Muscle layer of duodenum (tissue), 2 donors: ENCODE data around the gene ANKRD60.

Experiments used
- H3K27ac ChIP-seq: one replicate; pipeline ENCODE4 v1.7.0; 2013; ENCODE audit warnings: mild to moderate bottlenecking, low read length
- H3K27me3 ChIP-seq: one replicate; pipeline ENCODE4 v1.7.0; 2013; ENCODE audit warnings: low read depth, mild to moderate bottlenecking, control low read depth, low read length
- H3K36me3 ChIP-seq, 2 donors: one replicate each; pipeline ENCODE4 v1.7.0; 2013; ENCODE audit warnings: low read length in 2 of 2, control low read depth in 1 of 2, mild to moderate bottlenecking in 1 of 2; ENCODE audit not compliant: insufficient read depth in 2 of 2, control insufficient read depth in 1 of 2
- H3K4me1 ChIP-seq, 2 donors: one replicate each; pipeline ENCODE4 v1.7.0; 2013; ENCODE audit warnings: low read length in 2 of 2, mild to moderate bottlenecking in 2 of 2, control low read depth in 1 of 2, moderate library complexity in 1 of 2; ENCODE audit not compliant: insufficient read depth in 2 of 2, control insufficient read depth in 1 of 2
- H3K4me3 ChIP-seq, 2 donors: one replicate each; pipeline ENCODE4 v1.7.0; 2013; ENCODE audit warnings: low read length in 2 of 2, low read depth in 1 of 2, mild to moderate bottlenecking in 1 of 2
- H3K9me3 ChIP-seq, 2 donors: one replicate each; pipeline ENCODE4 v1.7.0; 2013; ENCODE audit warnings: low read length in 2 of 2, control low read depth in 1 of 2, mild to moderate bottlenecking in 1 of 2; ENCODE audit not compliant: control insufficient read depth in 1 of 2
- donor health status: healthy.

The ANKRD60 gene

GRCh38 chr20:58184984-58185383 lies 43.5 kb downstream of the ANKRD60 start:
- Histone ChIP-seq H3K27ac (no peak overlapping the region), H3K4me1 (no peaks in the 10 kb centered on the region), H3K4me3 (no peak overlapping the region), H3K27me3 (no peaks in the 10 kb centered on the region), H3K36me3 (no peaks in the 10 kb centered on the region), H3K9me3 (peaks cover 0 to 10% of the 10 kb centered on the region in 2 donors)

- Histone ChIP-seq H3K36me3 (no peaks in the 10 kb centered on the region), H3K27me3 (no peaks in the 10 kb centered on the region), H3K9me3 (peaks cover 0 to 10% of the 10 kb centered on the region in 2 donors), H3K4me1 (peaks cover 0 to 9% of the 10 kb centered on the region in 2 donors), H3K27ac (no peak overlapping the region), H3K4me3 (no peak overlapping the region)
Measured at GRCh38 chr20:58184063-58184462, 44.4 kb downstream of the ANKRD60 start.

DNA sequence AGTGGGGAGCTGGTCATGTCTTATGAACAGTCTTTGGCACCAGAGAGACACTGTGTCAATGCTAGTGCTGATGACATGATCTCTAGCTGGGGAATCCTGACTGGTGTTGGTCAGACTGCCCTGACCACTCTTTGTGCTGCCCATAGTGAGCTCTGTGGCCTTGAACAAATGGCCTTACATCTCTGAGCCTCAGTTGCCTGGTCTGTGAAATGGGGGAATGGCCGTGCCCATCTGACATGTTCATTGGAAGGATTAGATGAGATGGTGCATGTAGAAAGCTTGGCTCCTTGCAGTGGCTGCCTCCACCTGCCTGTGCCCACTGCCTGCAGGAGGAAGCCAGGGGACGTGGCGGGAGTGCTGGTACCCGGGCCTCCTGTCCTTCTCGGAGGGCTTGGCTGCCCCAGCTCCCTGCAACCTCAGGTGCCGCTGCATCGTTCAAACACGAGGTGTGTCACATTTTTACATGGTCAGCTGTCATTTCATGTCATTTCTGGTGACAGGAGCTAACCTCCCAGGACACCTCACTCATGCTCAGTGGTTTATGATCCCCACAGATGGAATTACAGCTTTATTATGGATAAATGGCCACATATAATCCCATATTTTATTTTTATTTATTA lies 45.8 kb downstream of the ANKRD60 start:
- no peak overlapping the region for H3K27ac ChIP-seq
- peaks cover 0 to 10% of the 10 kb centered on the region in 2 donors for H3K4me1 ChIP-seq
- peaks cover 0 to 10% of the 10 kb centered on the region in 2 donors for H3K9me3 ChIP-seq
- H3K36me3 ChIP-seq = no peaks in the 10 kb centered on the region
- no peak overlapping the region for H3K4me3 ChIP-seq
- H3K27me3 ChIP-seq = no peaks in the 10 kb centered on the region

- Histone ChIP-seq H3K27me3 (no peaks in the 10 kb centered on the region), H3K36me3 (no peaks in the 10 kb centered on the region), H3K4me1 (peaks cover 4 to 14% of the 10 kb centered on the region in 2 donors), H3K27ac (no peak overlapping the region), H3K9me3 (peaks cover 0 to 8% of the 10 kb centered on the region in 2 donors), H3K4me3 (peak overlapping the region in 1 of 2 donors; percentile 45)
Measured at GRCh38 chr20:58179432-58180099, 48.9 kb downstream of the ANKRD60 start.

GRCh38 chr20:58179083-58179431 lies 49.4 kb downstream of the ANKRD60 start:
- H3K4me3 ChIP-seq = peak overlapping the region in 1 of 2 donors; percentile 45
- no peak overlapping the region for H3K27ac ChIP-seq
- H3K4me1 ChIP-seq = peaks cover 4 to 14% of the 10 kb centered on the region in 2 donors
- H3K36me3 ChIP-seq = no peaks in the 10 kb centered on the region
- H3K27me3 ChIP-seq = no peaks in the 10 kb centered on the region
- peaks cover 0 to 3% of the 10 kb centered on the region in 2 donors for H3K9me3 ChIP-seq

DNA sequence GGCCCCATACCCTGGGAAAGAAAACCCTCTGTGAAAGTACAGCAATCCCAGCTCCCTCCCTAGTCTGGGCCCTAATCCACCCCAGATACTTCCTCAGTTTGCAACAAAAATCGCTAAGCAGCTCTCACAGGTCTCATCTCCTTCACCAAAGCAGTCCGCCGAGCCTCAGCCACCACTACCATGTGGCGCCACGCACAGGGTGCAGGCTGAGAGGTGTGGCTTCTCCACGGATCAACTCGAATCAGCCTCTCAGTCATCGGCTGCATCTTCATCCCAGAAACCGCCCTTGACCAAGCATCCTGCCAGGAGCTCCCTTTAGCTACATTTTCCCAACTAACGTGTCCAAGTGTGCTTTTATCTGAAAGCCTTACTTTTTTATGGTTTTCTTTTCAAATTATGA lies 50.7 kb downstream of the ANKRD60 start:
- Histone ChIP-seq H3K4me3 (no peak overlapping the region), H3K27ac (no peak overlapping the region), H3K27me3 (no peaks in the 10 kb centered on the region), H3K9me3 (no peaks in the 10 kb centered on the region), H3K4me1 (peaks cover 4 to 14% of the 10 kb centered on the region in 2 donors), H3K36me3 (no peaks in the 10 kb centered on the region)

DNA sequence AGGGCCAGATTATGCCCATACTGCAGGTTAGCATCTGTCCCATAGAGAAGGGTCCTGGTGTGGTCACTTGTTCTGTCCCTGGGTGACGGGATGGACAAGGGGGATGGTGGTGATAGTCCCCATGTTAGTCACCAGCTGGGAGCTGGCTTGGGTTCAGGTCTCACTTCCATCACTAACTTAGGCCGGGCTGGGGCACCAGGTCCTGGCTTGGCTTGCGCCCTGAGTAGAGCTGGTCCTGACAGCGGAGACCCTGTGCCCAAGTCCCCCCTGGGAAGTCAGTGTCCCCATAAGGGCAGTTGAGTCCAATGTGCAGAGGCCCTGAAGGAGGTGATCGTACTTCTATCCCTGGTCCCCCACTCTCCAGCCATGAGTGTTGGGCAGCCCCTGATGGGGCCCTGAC lies 52.6 kb downstream of the ANKRD60 start:
- H3K27ac ChIP-seq = peak overlapping the region; percentile 76
- H3K4me3 ChIP-seq = no peak overlapping the region
- no peaks in the 10 kb centered on the region for H3K36me3 ChIP-seq
- no peaks in the 10 kb centered on the region for H3K27me3 ChIP-seq
- H3K9me3 ChIP-seq = no peaks in the 10 kb centered on the region
- H3K4me1 ChIP-seq = peaks cover 4 to 14% of the 10 kb centered on the region in 2 donors

DNA sequence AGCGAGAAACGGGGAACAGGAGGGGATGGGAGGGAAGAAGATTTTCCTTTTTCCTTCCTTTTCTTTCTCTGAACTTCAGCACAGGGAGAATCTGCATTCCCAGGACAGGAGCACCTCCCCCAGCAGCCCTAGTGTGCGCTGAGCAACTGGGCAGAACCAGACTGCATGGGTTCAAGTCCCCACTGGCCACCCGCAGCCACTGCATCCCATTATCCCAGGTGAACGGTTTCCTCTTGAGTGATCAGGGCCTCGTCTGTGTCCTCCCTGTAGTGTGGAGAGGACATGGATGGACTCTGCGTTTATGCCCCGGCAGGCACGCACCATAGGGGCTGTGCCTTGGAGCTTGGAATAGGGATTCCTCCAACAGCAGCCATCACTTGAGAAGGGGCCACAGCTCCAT lies 53.0 kb downstream of the ANKRD60 start:
- no peak overlapping the region for H3K4me3 ChIP-seq
- H3K27me3 ChIP-seq = no peaks in the 10 kb centered on the region
- peak overlapping the region; percentile 76 for H3K27ac ChIP-seq
- H3K9me3 ChIP-seq = no peaks in the 10 kb centered on the region
- no peaks in the 10 kb centered on the region for H3K36me3 ChIP-seq
- peaks cover 4 to 14% of the 10 kb centered on the region in 2 donors for H3K4me1 ChIP-seq

DNA sequence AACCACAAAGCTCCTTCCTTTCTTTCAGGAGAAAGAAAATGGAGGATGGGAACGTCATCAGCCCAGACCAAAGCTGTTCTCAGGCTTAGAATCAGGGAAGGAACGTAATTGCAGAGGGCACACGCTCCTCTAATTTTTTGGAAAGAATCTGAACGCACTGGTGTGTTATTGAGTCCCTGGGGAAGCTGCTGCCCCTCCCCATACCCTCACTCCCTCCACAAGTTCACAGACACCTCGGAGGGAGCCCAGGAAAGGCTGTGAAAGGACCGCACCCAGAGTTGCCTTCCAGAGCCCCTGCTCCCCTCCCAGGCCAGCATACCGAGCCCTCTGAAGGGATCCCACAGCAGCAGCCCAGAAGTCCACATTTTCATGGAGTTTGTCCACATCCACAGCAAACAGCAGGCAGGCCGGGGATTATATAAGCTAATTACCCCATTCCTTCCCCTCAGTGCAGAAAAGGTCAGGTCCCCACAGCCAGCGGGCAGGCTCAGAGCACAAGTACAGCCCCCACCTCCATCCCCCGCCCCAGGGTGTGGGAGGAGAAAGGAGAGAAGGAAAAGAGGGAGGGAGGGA lies 53.7 kb downstream of the ANKRD60 start:
- Histone ChIP-seq H3K27ac (peak overlapping the region; percentile 76), H3K4me3 (peak overlapping the region; percentile 31 to 39), H3K27me3 (no peaks in the 10 kb centered on the region), H3K4me1 (peaks cover 4 to 12% of the 10 kb centered on the region in 2 donors), H3K9me3 (no peaks in the 10 kb centered on the region), H3K36me3 (no peaks in the 10 kb centered on the region)

DNA sequence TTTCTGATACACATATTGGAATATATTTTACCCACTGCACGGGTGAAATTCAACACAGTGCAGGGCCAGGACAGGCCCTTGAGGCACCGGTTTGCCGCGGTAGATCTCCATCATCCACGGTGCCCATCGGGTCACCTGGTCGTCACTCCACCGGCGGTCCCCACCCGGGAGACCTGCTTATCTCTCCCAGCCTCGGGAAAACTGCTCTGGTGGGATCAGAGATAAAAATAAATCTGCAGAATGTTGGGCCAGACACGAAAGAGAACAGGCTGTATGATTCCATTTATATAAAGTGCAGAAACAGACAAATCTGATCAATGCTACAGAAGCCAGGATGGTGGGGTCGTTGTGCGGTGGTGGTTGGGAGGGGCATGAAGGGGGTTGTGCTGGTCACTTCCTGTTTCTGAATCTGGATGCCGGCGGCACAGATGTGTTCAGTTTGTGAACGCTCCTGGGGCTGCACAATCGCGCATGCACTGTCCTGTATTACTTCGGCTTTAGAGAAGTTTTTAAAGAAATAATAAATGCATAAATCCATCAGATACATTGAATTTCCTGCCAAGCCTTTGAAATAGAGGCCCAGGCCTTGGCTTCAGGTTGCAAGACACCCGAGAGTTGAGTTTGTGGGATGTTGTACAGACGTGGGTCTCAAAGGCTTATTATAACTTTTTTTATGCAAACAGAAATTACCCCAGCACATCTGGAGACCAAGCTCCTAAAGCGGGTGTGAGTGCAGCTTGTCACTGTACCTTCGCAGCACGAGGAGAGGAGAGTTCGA lies 54.3 kb downstream of the ANKRD60 start:
- H3K4me3 ChIP-seq = peak overlapping the region; percentile 31 to 39
- H3K27ac ChIP-seq = peak overlapping the region; percentile 76
- H3K9me3 ChIP-seq = no peaks in the 10 kb centered on the region

DNA sequence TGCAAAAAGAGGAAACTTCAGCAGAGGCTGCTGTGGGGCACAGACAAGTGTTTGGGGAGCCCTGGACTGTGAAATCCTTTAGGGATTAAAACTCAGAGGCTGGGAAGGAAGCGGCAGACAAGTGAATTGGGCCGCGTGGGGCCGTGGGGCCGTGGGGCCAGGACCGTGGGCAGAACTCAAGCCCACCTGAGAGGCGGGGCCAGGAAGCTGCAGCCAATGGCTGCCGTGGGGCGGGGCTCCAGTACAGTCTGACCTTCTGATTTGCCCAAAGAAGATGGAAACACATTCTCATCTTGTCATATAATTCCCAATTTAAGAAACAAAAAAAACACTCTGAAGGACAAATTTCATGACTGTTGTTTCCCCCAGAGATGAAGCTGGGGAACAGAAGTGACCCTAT lies 55.4 kb downstream of the ANKRD60 start:
- no peaks in the 10 kb centered on the region for H3K36me3 ChIP-seq
- H3K4me3 ChIP-seq = no peak overlapping the region
- peaks cover 4% of the 10 kb centered on the region in 2 donors for H3K4me1 ChIP-seq
- H3K27ac ChIP-seq = no peak overlapping the region
- H3K27me3 ChIP-seq = no peaks in the 10 kb centered on the region
- H3K9me3 ChIP-seq = no peaks in the 10 kb centered on the region

More for the DNA sequence above, 54.3 kb downstream of the ANKRD60 start:
- Histone ChIP-seq H3K36me3 (no peaks in the 10 kb centered on the region), H3K4me1 (peaks cover 4 to 5% of the 10 kb centered on the region in 2 donors), H3K27me3 (no peaks in the 10 kb centered on the region)
